Neural crest cell (in vitro differentiated cells): ENCODE results near the gene CHAF1A. TPM values are rescaled to one million over a fixed set of nuclear protein-coding genes. Genes with fewer than 3 reads are reported as not detected.

ENCODE experiments used
- DNase-seq: peaks from one replicate; pipeline ENCODE4 v3.0.0; 2021; ENCODE audit warnings: low read depth, mixed read lengths, low spot score
- H3K27ac Mint-ChIP-seq: one replicate; pipeline ENCODE4 v1.8.0; 2021; ENCODE audit warnings: mild to moderate bottlenecking, mixed read lengths; ENCODE audit not compliant: unreplicated experiment
- H3K27me3 Mint-ChIP-seq: 2 replicates; pipeline ENCODE4 v1.8.0; 2021; ENCODE audit warnings: low read depth, mild to moderate bottlenecking, mixed read lengths
- H3K36me3 Mint-ChIP-seq: 2 replicates; pipeline ENCODE4 v1.8.0; 2021; ENCODE audit warnings: low read depth, mild to moderate bottlenecking, mixed read lengths
- H3K4me1 Mint-ChIP-seq: 2 replicates; pipeline ENCODE4 v1.8.0; 2021; ENCODE audit warnings: mixed read lengths
- H3K4me3 Mint-ChIP-seq: one replicate; pipeline ENCODE4 v1.8.0; 2021; ENCODE audit warnings: mild to moderate bottlenecking, mixed read lengths
- H3K9me3 Mint-ChIP-seq: 2 replicates; pipeline ENCODE4 v1.8.0; 2021; ENCODE audit warnings: mixed read lengths
- CTCF ChIP-seq: fragments of 200-600 bp; sonication (generic); conservative IDR thresholded peaks from 2 replicates; pipeline ENCODE4 v1.5.0; 2021; ENCODE audit warnings: antibody characterized with exemption, mild to moderate bottlenecking
- total RNA-seq: library from RNA; stranded (reverse); gene quantifications from 2 replicates; pipeline ENCODE4 v1.2.1, GENCODE V29; 2021

Gene CHAF1A
- total RNA-seq, 1 donor from 2014 or later, result 120 TPM

- TF ChIP-seq CTCF, result no peak
- H3K4me1 Mint-ChIP-seq, result peaks cover 5% of the 10 kb centered on the region
- H3K9me3 Mint-ChIP-seq, result no peaks in the 10 kb centered on the region
- no peak overlapping the region for H3K27ac Mint-ChIP-seq
- DNase-seq, result no peak
- no peak overlapping the region for H3K4me3 Mint-ChIP-seq
- peaks cover 8% of the 10 kb centered on the region for H3K27me3 Mint-ChIP-seq
- peaks cover 2% of the 10 kb centered on the region for H3K36me3 Mint-ChIP-seq
Observed at GRCh38 chr19:4357095-4357797, 45.2 kb upstream of the CHAF1A start.

GRCh38 chr19:4357921-4358326 lies 44.5 kb upstream of the CHAF1A start:
- peaks cover 2% of the 10 kb centered on the region for H3K36me3 Mint-ChIP-seq
- no peak overlapping the region for H3K27ac Mint-ChIP-seq
- no peak for TF ChIP-seq CTCF
- peaks cover 8% of the 10 kb centered on the region for H3K27me3 Mint-ChIP-seq
- H3K4me3 Mint-ChIP-seq, result no peak overlapping the region
- peaks cover 5% of the 10 kb centered on the region for H3K4me1 Mint-ChIP-seq
- DNase-seq, result no peak
- no peaks in the 10 kb centered on the region for H3K9me3 Mint-ChIP-seq

GRCh38 chr19:4358709-4359626 lies 43.5 kb upstream of the CHAF1A start:
- Mint-ChIP-seq H3K9me3 (no peaks in the 10 kb centered on the region), H3K27ac (peak overlapping the region; percentile 19), H3K27me3 (peaks cover 8% of the 10 kb centered on the region), H3K36me3 (peaks cover 2% of the 10 kb centered on the region), H3K4me3 (peak overlapping the region; percentile 44), H3K4me1 (peaks cover 5% of the 10 kb centered on the region)
- TF ChIP-seq CTCF, result no peak
- no peak for DNase-seq

GRCh38 chr19:4359627-4360000 lies 42.8 kb upstream of the CHAF1A start:
- Mint-ChIP-seq H3K36me3 (peaks cover 2% of the 10 kb centered on the region), H3K27ac (no peak overlapping the region), H3K9me3 (no peaks in the 10 kb centered on the region), H3K4me3 (no peak overlapping the region), H3K4me1 (peaks cover 5% of the 10 kb centered on the region), H3K27me3 (peaks cover 8% of the 10 kb centered on the region)
- TF ChIP-seq CTCF, result no peak
- DNase-seq, result no peak

- Mint-ChIP-seq H3K36me3 (peaks cover 2% of the 10 kb centered on the region), H3K27ac (no peak overlapping the region), H3K9me3 (no peaks in the 10 kb centered on the region), H3K27me3 (peaks cover 8% of the 10 kb centered on the region), H3K4me1 (peaks cover 5% of the 10 kb centered on the region), H3K4me3 (peak overlapping the region; percentile 65)
- TF ChIP-seq CTCF, result no peak
- no peak for DNase-seq
Observed at GRCh38 chr19:4360081-4360569, 42.3 kb upstream of the CHAF1A start.
